Measurements from ENCODE around the gene ZFP91.

DNA sequence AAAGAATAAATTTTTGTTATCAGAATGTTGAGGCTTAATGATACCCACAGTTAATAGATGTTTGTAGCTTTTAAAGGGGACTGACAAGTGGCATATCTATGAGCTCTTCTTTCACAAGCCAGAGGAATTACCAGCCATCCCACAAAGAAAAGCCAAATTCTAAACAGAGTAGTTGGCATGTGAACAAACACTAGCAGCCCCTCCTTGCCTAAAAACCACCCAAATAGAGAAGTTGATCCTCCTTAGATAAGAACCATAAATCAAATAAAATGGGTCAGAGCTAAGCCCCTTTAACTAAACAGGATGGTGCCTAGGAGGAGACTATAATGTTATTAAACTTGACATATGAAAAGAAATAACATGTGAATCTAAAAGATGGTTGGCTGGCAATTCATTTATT is 14.6 kb upstream of the ZFP91 start:
- TF ChIP-seq, protein P1, sequence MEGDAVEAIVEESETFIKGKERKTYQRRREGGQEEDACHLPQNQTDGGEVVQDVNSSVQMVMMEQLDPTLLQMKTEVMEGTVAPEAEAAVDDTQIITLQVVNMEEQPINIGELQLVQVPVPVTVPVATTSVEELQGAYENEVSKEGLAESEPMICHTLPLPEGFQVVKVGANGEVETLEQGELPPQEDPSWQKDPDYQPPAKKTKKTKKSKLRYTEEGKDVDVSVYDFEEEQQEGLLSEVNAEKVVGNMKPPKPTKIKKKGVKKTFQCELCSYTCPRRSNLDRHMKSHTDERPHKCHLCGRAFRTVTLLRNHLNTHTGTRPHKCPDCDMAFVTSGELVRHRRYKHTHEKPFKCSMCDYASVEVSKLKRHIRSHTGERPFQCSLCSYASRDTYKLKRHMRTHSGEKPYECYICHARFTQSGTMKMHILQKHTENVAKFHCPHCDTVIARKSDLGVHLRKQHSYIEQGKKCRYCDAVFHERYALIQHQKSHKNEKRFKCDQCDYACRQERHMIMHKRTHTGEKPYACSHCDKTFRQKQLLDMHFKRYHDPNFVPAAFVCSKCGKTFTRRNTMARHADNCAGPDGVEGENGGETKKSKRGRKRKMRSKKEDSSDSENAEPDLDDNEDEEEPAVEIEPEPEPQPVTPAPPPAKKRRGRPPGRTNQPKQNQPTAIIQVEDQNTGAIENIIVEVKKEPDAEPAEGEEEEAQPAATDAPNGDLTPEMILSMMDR (IDR thresholded peaks at IDR 0.05; ENCODE audit: low read depth, low read length, poor library complexity, severe bottlenecking), result no peak
- no peak for TF ChIP-seq EZH2phosphoT487 (IDR thresholded peaks at IDR 0.05; ENCODE audit: borderline replicate concordance, low read length)
